ENCODE data around the gene STUB1.
A peak's percentile ranks its signal among the peaks of the same experiment; 100 is the strongest.

The STUB1 gene

DNA sequence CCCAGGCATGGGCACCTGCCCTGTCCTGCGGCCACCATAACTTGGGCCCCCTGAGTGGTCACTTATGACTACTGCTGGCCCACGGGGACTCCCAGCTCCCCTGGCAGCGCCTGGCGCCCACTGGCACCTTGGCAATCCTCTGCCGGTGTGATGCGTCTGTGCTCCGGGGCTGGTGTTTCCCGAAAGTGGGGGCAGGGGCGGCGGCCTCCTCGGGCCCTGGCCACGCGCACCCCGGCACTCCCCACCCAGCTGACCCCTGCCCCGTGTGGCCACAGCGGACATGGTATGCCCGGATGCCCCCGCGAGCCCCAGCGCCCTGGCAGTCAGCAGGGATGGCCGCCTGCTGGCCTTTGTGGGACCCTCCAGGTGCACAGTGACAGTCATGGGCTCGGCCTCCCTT lies 22.7 kb upstream of the STUB1 start:
- no peak for TF ChIP-seq ZFX (IDR thresholded peaks at IDR 0.05)
- TF ChIP-seq, protein P1, sequence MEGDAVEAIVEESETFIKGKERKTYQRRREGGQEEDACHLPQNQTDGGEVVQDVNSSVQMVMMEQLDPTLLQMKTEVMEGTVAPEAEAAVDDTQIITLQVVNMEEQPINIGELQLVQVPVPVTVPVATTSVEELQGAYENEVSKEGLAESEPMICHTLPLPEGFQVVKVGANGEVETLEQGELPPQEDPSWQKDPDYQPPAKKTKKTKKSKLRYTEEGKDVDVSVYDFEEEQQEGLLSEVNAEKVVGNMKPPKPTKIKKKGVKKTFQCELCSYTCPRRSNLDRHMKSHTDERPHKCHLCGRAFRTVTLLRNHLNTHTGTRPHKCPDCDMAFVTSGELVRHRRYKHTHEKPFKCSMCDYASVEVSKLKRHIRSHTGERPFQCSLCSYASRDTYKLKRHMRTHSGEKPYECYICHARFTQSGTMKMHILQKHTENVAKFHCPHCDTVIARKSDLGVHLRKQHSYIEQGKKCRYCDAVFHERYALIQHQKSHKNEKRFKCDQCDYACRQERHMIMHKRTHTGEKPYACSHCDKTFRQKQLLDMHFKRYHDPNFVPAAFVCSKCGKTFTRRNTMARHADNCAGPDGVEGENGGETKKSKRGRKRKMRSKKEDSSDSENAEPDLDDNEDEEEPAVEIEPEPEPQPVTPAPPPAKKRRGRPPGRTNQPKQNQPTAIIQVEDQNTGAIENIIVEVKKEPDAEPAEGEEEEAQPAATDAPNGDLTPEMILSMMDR (conservative IDR thresholded peaks at IDR 0.05), result no peak
- H3K27ac ChIP-seq, result no peak overlapping the region

DNA sequence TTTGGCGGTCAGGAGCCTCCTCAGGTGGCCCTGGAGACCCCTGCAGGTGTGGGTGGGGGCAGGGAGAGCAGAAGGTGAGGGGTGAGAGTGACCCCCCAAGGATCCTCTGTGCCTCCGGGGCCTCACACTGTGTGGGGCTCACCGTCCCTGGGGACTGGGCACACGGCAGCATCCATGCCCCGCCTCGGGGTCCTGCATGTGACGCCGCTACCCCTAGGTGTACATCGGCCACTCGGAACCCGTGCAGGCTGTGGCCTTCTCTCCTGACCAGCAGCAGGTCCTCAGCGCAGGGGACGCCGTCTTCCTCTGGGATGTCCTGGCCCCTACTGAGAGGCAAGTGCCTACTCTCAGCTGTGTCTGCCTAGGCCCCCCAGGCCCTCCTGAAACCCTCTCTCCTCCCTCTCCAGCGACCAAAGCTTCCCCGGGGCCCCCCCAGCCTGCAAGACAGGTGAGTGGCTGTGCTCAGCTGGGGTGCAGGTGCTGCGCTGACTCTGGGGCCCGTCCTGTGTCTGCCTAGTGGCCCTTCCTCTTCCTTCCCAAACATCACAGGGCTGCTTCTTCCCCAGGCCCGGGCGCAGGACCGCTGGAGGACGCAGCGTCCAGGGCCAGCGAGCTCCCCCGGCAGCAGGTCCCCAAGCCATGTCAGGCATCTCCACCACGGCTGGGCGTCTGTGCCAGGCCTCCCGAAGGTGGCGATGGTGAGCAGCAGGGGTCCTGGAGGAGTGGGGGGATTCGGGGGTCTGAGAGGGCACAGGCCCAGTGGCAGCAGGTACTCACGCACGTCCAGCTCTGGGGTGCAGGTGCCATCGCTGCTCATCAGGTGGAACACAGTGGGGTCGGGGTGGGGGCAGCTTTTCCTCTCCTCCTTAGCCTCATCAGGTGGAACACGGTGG lies 21.3 kb upstream of the STUB1 start:
- H3K27ac ChIP-seq, result no peak overlapping the region
- TF ChIP-seq ZFX (IDR thresholded peaks at IDR 0.05), result no peak
- TF ChIP-seq, protein P1 (conservative IDR thresholded peaks at IDR 0.05), result no peak; the same call in 1 of the 2 replicates

GRCh38 chr16:659618-660017 lies 20.6 kb upstream of the STUB1 start:
- H3K27ac ChIP-seq, result no peak overlapping the region; the same call in 1 of the 2 replicates

DNA sequence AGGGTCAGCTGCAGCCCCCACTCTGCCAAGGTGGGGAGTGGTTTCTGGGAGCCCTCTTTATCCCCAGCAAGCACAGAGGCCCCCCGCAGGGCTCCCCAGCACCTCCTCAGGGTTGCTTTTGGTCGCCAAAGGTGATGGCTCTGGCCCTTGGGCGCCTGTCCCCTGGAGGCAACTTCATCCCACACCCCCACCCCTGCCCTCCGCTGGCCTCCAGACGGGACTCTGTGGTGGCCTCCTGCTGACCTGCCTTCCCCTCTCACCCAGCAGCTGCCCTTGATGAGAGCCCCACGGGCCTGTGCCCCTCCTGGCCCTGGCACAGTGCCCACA lies 20.1 kb upstream of the STUB1 start:
- peak overlapping the region; percentile 47 for H3K27ac ChIP-seq
- TF ChIP-seq, protein P1 (conservative IDR thresholded peaks at IDR 0.05), result no peak
- no peak for TF ChIP-seq ZFX (IDR thresholded peaks at IDR 0.05)

More at GRCh38 chr16:659618-660017, 20.6 kb upstream of the STUB1 start:
- TF ChIP-seq, protein P1 (conservative IDR thresholded peaks at IDR 0.05), result no peak
- TF ChIP-seq ZFX (IDR thresholded peaks at IDR 0.05), result no peak

GRCh38 chr16:660459-661183 lies 19.6 kb upstream of the STUB1 start:
- TF ChIP-seq ZFX (IDR thresholded peaks at IDR 0.05), result no peak
- TF ChIP-seq, protein P1 (conservative IDR thresholded peaks at IDR 0.05), result peak; percentile 84
- H3K27ac ChIP-seq, result peak overlapping the region; percentile 90

GRCh38 chr16:661184-661821 lies 18.9 kb upstream of the STUB1 start:
- H3K27ac ChIP-seq, result peak overlapping the region; percentile 90
- TF ChIP-seq, protein P1 (conservative IDR thresholded peaks at IDR 0.05), result no peak; the same call in 1 of the 2 replicates
- TF ChIP-seq ZFX (IDR thresholded peaks at IDR 0.05), result no peak

All from C4-2B (cell line).